Psoas muscle (tissue), 8 donors: ENCODE results near the gene ARHGAP45. TPM values are rescaled to one million over a fixed set of nuclear protein-coding genes. Genes with fewer than 3 reads are reported as not detected.

Experiments
- ATAC-seq, 4 donors: fragments of 200-7000 bp; cut with Tn5 transposase; one replicate each; pipeline ENCODE4 v1.9.1; 2020; ENCODE audit warnings: moderate library complexity in 3 of 4, mild to moderate bottlenecking in 2 of 4
- DNase-seq, 2 donors: peaks; one replicate each; pipeline ENCODE4 v3.0.0-alpha.2; 2020
- H3K27ac ChIP-seq: fragments of 200-600 bp; one replicate; pipeline ENCODE4 v1.8.0; 2022
- H3K27me3 ChIP-seq, 3 donors: fragments of 200-600 bp in 1 of 3; one replicate each; pipeline versions ENCODE4 v1.6.1 to v1.8.0; 2013 to 2022; ENCODE audit warnings: low read length in 2 of 3, mild to moderate bottlenecking in 2 of 3, moderate library complexity in 1 of 3; ENCODE audit not compliant: insufficient read depth in 3 of 3
- H3K36me3 ChIP-seq, 2 donors: fragments of 200-600 bp in 1 of 2; one replicate each; pipeline versions ENCODE4 v1.6.1 to v1.8.0; 2013 to 2022; ENCODE audit warnings: low read depth in 1 of 2, mild to moderate bottlenecking in 1 of 2, moderate library complexity in 1 of 2; ENCODE audit not compliant: insufficient read depth in 1 of 2
- H3K4me1 ChIP-seq: fragments of 200-600 bp; one replicate; pipeline ENCODE4 v1.8.0; 2022
- H3K4me3 ChIP-seq: fragments of 200-600 bp; one replicate; pipeline ENCODE4 v1.8.0; 2022; ENCODE audit warnings: mild to moderate bottlenecking
- H3K9me3 ChIP-seq: fragments of 200-600 bp; one replicate; pipeline ENCODE4 v1.8.0; 2022
- CTCF ChIP-seq: fragments of 200-600 bp; IDR thresholded peaks from one replicate; pipeline ENCODE4 v1.8.0; 2022; ENCODE audit warnings: antibody characterized with exemption
- WGBS, 3 donors: extraction: QIAGEN DNeasy Blood & Tissue Kit; methylation state at CpG; one replicate each; pipeline versions ENCODE4 v1.1.6 to v1.1.7; 2013; 5-methylcytosine and 5-hydroxymethylcytosine counted together
- intact Hi-C, 2 donors: fragments of 100-400 bp; cut with DNase I; formaldehyde crosslinking; loops; one replicate each; pipeline versions ENCODE4 v1.11.0 to v1.14.2; 2022
- polyA plus RNA-seq, 3 donors: library from polyadenylated mRNA; stranded (reverse); fragments of 200-250 nt; gene quantifications; one replicate each; pipeline ENCODE4 v1.2.3, GENCODE V29; 2013
- total RNA-seq, 4 donors: library from RNA; stranded (reverse); fragmentation: NEBNext Ultra II Directional in 2 of 4; extraction: Animal tissue kit (Norgen Biotek cat#: 25700) in 2 of 4; gene quantifications; one replicate each; pipeline versions ENCODE4 v1.2.1 to v1.2.4, GENCODE V29; 2021 to 2023
- donor health status: healthy with polysubstance abuse.
- donor health status: DM: no; HTN: no; CAD: no; lungs with moderate emphysema.
- donor health status: Bipolar disorder and iron deficiency.
- donor health status: healthy.
- donor health status: DM: yes; HTN: yes; CAD: no.
- donor health status: DM: no; HTN: no; CAD: no.
- donor health status: DM: no; HTN: no; CAD: no.
- donor health status: DM: yes; HTN: yes; CAD: no.

ARHGAP45 gene
- total and polyA plus RNA-seq, 7 donors: 1.2 to 4.0 (median 2.0) TPM

DNA sequence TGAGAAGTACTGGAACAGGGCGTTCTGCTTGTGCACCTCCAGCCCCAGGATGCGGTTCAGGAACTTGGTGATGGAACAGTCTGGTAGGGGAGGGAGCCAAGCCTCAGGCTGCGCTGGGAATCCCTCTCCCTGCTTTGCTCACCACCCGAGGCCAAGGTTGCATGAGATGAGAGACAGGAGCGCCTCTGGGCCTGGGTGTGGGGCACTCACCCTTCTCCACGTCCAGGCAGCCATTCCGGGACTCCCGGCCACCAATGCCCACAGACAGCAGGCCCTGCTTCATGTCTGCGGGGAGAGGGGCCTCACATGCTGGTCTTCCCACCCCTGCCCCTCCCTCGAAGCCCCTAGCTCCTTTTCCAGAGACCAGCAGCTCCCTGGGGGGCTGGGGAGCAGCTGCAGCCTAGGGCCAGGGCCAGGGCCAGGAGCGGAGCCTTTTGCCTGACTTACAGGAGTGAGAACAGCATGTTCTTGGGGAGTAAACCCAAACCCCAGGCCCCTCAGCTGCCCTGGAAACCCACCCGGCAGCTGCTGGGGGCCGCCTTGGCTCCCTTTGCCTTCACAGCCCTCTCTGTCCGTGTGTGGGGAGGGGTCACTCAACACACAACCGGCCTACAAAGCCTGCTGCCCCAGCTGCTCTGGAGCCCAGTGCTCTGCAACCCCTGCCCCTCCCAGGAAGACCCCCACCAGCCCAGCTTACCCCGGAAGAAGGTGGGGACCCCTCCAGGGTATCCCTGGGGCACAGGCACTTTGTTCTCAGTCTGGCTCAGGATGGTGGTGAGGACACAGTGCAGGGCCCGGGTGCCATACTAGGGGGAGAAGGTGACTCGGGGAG lies 44.1 kb downstream of the ARHGAP45 start:
- ATAC-seq: no peak
- Histone ChIP-seq H3K4me3 (no peak overlapping the region), H3K27me3 (no peaks in the 10 kb centered on the region), H3K9me3 (no peaks in the 10 kb centered on the region), H3K27ac (no peak overlapping the region), H3K36me3 (peaks cover 12 to 86% of the 10 kb centered on the region in 2 donors), H3K4me1 (no peaks in the 10 kb centered on the region)
- no peak for TF ChIP-seq CTCF
- intact Hi-C loops: loop anchor here (5.0 kb wide), 2 partner anchors 81 to 131 kb away; partner anchors contain the start of gene ATP5F1D (in 1 of the 2)
- 61 to 73% (median 67%) methylated on average over 16 to 18 of the region's 18 CpGs for WGBS, 3 donors
- DNase-seq: no peak

DNA sequence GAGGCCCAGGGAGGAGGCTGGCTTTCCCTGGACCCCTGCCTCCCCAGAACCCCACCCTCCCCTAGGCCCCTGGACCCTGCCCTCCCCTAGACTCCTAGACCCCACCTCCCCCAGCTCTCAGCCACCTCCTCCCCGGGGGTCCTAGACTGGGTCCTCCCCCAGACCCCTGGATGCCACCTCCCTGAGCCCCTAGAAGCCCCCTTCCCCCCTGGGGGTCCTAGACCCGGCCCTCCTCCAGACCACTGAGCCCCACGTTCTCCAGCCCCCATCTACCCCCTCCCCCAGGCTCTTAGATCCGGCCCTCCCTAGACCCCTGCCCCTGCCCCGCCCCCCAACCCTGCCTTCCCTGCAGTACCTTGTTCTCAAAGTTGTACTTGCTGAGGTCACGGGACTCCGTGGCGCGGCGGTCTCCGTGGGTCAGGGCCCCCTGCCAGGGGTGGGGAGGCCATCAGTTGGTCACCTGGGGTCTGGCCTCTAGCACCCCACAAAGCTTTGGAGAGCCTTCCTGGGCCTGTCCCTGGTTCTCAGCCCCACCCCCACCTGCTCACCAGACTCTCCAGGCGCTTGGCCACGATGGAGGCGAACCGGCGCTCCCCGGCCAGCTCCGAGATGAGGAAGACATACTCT lies 44.8 kb downstream of the ARHGAP45 start:
- no peak overlapping the region for H3K4me3 ChIP-seq
- intact Hi-C loops: loop anchor here (5.0 kb wide), 2 partner anchors 81 to 131 kb away; partner anchors contain the start of gene ATP5F1D (in 1 of the 2)
- no peaks in the 10 kb centered on the region for H3K4me1 ChIP-seq
- DNase-seq (no peak), ATAC-seq (no peak)
- TF ChIP-seq CTCF: no peak
- no peaks in the 10 kb centered on the region for H3K9me3 ChIP-seq
- no peaks in the 10 kb centered on the region for H3K27me3 ChIP-seq
- peaks cover 12 to 86% of the 10 kb centered on the region in 2 donors for H3K36me3 ChIP-seq
- WGBS, 3 donors: 72 to 75% (median 72%) methylated on average over 14 to 18 of the region's 18 CpGs
- H3K27ac ChIP-seq: no peak overlapping the region

GRCh38 chr19:1112268-1113029 lies 45.5 kb downstream of the ARHGAP45 start:
- DNase-seq (peak; percentile 68 to 81), ATAC-seq (peak; percentile 4 to 34 (median 20))
- Histone ChIP-seq H3K27me3 (no peaks in the 10 kb centered on the region), H3K9me3 (no peaks in the 10 kb centered on the region), H3K27ac (peak overlapping the region; percentile 63), H3K36me3 (peaks cover 12 to 86% of the 10 kb centered on the region in 2 donors), H3K4me1 (no peaks in the 10 kb centered on the region), H3K4me3 (no peak overlapping the region)
- intact Hi-C loops: loop anchor here (5.0 kb wide), 2 partner anchors 80 to 130 kb away; partner anchors contain the start of gene ATP5F1D (in 1 of the 2)
- no peak for TF ChIP-seq CTCF
- 69 to 72% (median 71%) methylated on average over 57 to 71 of the region's 71 CpGs for WGBS, 3 donors

DNA sequence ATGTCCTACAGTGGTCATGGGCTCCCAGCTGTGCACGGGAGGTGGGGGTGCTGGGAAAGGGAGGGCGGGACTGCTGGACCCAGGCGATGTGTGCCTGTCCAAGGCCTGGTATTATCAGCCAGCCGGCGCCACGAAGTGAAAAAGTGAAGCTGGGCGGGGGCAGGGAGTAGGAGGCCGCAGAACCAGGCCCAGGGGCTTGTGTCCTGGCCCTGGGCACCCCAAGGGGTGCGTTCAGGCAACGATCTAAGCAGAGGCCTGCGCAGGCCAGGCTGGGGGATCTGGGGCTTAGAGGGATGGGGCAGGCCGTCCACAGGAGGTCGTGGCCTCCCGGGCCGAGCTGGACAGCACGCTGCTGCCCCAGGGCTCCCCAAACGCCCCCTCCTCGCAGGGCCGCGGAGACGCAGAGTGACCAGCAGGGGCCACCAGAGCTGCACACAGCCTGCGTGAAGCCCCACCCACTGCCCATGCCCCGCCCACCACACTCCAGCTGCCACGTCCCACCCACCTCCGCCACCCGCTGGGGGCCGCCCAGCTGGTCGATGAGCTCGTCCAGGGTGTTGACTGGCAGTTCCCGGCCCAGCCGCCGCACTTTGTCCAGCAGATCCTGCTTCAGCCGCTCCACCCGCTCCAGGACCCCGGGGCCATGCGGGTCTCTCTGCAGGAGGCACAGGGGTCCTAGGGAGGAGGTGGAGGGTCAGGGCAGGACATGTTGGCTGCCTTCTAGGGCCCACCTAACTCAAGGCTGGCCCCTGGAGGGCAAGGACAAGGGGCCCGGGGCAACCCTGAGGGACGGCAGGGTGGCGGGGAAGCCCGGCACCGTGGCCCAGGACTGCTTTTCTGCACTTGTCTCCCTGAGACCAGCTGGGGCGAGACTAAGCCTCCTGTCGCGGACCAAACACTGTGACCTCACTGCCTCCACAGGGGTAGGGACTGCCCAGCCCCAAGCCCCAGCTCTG lies 46.3 kb downstream of the ARHGAP45 start:
- peak; percentile 97 to 99 for DNase-seq
- H3K36me3 ChIP-seq: peaks cover 12 to 87% of the 10 kb centered on the region in 2 donors
- peak; percentile 86 to 94 (median 90) for ATAC-seq
- peak overlapping the region; percentile 80 for H3K27ac ChIP-seq
- peak; percentile 93 for TF ChIP-seq CTCF
- H3K4me3 ChIP-seq: peak overlapping the region; percentile 33
- no peaks in the 10 kb centered on the region for H3K27me3 ChIP-seq
- no peaks in the 10 kb centered on the region for H3K4me1 ChIP-seq
- no peaks in the 10 kb centered on the region for H3K9me3 ChIP-seq
- intact Hi-C loops: loop anchor here (5.0 kb wide), 2 partner anchors 79 to 129 kb away; partner anchors contain the start of gene ATP5F1D (in 1 of the 2)
- 19 to 31% (median 22%) methylated on average over 31 to 44 of the region's 44 CpGs for WGBS, 3 donors
